Heart left ventricle (tissue), 16 donors: ENCODE data around the gene GFRA3. TPM values are rescaled to one million over a fixed set of nuclear protein-coding genes. Genes with fewer than 3 reads are reported as not detected.

Experiments
- ATAC-seq, 4 donors: fragments of 200-7000 bp; cut with Tn5 transposase; one replicate each; pipeline ENCODE4 v1.9.1; 2020 to 2022; ENCODE audit warnings: moderate library complexity in 4 of 4, mild to moderate bottlenecking in 3 of 4, moderate number of reproducible peaks in 1 of 4
- DNase-seq, 5 donors: peaks; one replicate each; pipeline ENCODE4 v3.0.0-alpha.2; 2020
- H3K27ac ChIP-seq, 12 donors: fragments of 200-600 bp; sonication (generic) in 4 of 12; one replicate each; pipeline versions ENCODE4 v1.5.0 to v1.8.0; 2016 to 2022; ENCODE audit warnings: mild to moderate bottlenecking in 2 of 12
- H3K27me3 ChIP-seq, 9 donors: fragments of 200-600 bp; sonication (generic) in 2 of 9; one replicate each; pipeline versions ENCODE4 v1.5.1 to v1.8.0; 2016 to 2022; ENCODE audit warnings: mild to moderate bottlenecking in 3 of 9
- H3K36me3 ChIP-seq, 9 donors: fragments of 200-600 bp; sonication (generic) in 2 of 9; one replicate each; pipeline versions ENCODE4 v1.5.0 to v1.8.0; 2018 to 2022; ENCODE audit warnings: mild to moderate bottlenecking in 2 of 9
- H3K4me1 ChIP-seq, 12 donors: fragments of 200-600 bp; sonication (generic) in 4 of 12; one replicate each; pipeline versions ENCODE4 v1.5.0 to v1.8.0; 2016 to 2022; ENCODE audit warnings: mild to moderate bottlenecking in 3 of 12
- H3K4me3 ChIP-seq, 12 donors: fragments of 200-600 bp; sonication (generic) in 4 of 12; one replicate each; pipeline versions ENCODE4 v1.5.0 to v1.8.0; 2017 to 2022; ENCODE audit warnings: mild to moderate bottlenecking in 9 of 12, moderate library complexity in 4 of 12
- H3K9me3 ChIP-seq, 12 donors: fragments of 200-600 bp; sonication (generic) in 4 of 12; one replicate each; pipeline versions ENCODE4 v1.5.0 to v1.8.0; 2016 to 2022; ENCODE audit warnings: mild to moderate bottlenecking in 1 of 12
- POLR2A ChIP-seq, 2 donors: fragments of 450-650 bp; IDR thresholded peaks; one replicate each; pipeline ENCODE4 v1.6.1; 2017; ENCODE audit warnings: antibody characterized with exemption in 2 of 2, mild to moderate bottlenecking in 2 of 2, moderate library complexity in 2 of 2
- WGBS, 4 donors: extraction: QIAGEN DNeasy Blood & Tissue Kit in 2 of 4; methylation state at CpG; one replicate each; pipeline versions ENCODE4 v1.1.5 to v1.1.7; 2013 to 2018; 5-methylcytosine and 5-hydroxymethylcytosine counted together
- intact Hi-C, 10 donors: fragments of 100-400 bp; cut with DNase I; formaldehyde crosslinking; loops; one replicate each; pipeline versions ENCODE4 v1.11.1 to v1.14.2; 2022
- polyA plus RNA-seq, 2 donors: library from polyadenylated mRNA; stranded (reverse); fragments of 200-250 nt; gene quantifications; one replicate each; pipeline ENCODE4 v1.2.3, GENCODE V29; 2013
- total RNA-seq, 9 donors: library from RNA; depleted of rRNA in 2 of 9; stranded (reverse); fragments of >200 nt in 2 of 9; fragmentation: NEBNext Ultra II Directional in 3 of 9; extraction: Animal tissue kit (Norgen Biotek cat#: 25700) in 3 of 9; gene quantifications; one replicate each; pipeline versions ENCODE4 v1.1.0 to v1.2.4, GENCODE V29; 2016 to 2023
- TF ChIP-seq, protein P1 (sequence below), 12 donors: fragments of 200-600 bp; sonication (generic) in 4 of 12; IDR thresholded peaks; one replicate each; pipeline versions ENCODE4 v1.5.0 to v1.8.0; 2018 to 2022; ENCODE audit warnings: antibody characterized with exemption in 12 of 12, mild to moderate bottlenecking in 5 of 12
- donor health status: ischemic (EF 13 %, LVEDD 7.1; RV severe dilation, severe dysfunction).
- donor health status: healthy with polysubstance abuse.
- donor health status: DM: no; HTN: yes; CAD: no.
- donor health status: DM: no; HTN: no; CAD: no.
- donor health status: ischemic (EF 25% LVEDD 6.9; RV normal size, moderate dysfunction).
- donor health status: ischemic (EF 25% LVEDD 5.7; RV mildly dilated, moderate dysfunction).
- donor health status: healthy.
- donor health status: DM: yes; HTN: yes; CAD: no.
- donor health status: ischemic (EF 35%, LVEDD 5.7; RV mildly dilated, moderate dysfunction).
- donor health status: nonischemic (EF 11% LVEDD 7.7; RV severe dilation, severe dysfunction).
- donor health status: DM: yes; HTN: yes; CAD: no.
- donor health status: PGD.
- donor health status: ischemic (EF 29% LVEDD 5.4; RV normal size, mild dysfunction).
- donor health status: nonischemic (EF 23%, LVEDD 6.1; RV moderate dilation, normal function).

The GFRA3 gene
- total and polyA plus RNA-seq, 11 donors: 0.35 to 1.3 (median 0.67) TPM

GRCh38 chr5:138229387-138229786 lies 45.0 kb downstream of the GFRA3 start:
- H3K36me3 ChIP-seq: no peaks in the 10 kb centered on the region
- WGBS, 4 donors: 58 to 80% (median 72%) methylated on average over 6 of the region's 6 CpGs
- DNase-seq (no peak), ATAC-seq (no peak)
- H3K27me3 ChIP-seq: no peaks in the 10 kb centered on the region
- H3K4me1 ChIP-seq: peaks cover 0 to 18% (median 6%) of the 10 kb centered on the region in 12 donors
- H3K27ac ChIP-seq: peak overlapping the region in 2 of 12 donors; percentile 67 to 75
- peaks cover 0 to 13% (median 4%) of the 10 kb centered on the region in 12 donors for H3K9me3 ChIP-seq
- TF ChIP-seq, protein P1, sequence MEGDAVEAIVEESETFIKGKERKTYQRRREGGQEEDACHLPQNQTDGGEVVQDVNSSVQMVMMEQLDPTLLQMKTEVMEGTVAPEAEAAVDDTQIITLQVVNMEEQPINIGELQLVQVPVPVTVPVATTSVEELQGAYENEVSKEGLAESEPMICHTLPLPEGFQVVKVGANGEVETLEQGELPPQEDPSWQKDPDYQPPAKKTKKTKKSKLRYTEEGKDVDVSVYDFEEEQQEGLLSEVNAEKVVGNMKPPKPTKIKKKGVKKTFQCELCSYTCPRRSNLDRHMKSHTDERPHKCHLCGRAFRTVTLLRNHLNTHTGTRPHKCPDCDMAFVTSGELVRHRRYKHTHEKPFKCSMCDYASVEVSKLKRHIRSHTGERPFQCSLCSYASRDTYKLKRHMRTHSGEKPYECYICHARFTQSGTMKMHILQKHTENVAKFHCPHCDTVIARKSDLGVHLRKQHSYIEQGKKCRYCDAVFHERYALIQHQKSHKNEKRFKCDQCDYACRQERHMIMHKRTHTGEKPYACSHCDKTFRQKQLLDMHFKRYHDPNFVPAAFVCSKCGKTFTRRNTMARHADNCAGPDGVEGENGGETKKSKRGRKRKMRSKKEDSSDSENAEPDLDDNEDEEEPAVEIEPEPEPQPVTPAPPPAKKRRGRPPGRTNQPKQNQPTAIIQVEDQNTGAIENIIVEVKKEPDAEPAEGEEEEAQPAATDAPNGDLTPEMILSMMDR (IDR thresholded peaks at IDR 0.05): no peak
- no peak for TF ChIP-seq POLR2A (IDR thresholded peaks at IDR 0.05)
- intact Hi-C loops: loop anchor here in 3 of 10 donors (10.0 kb wide), 3 partner anchors 165 to 275 kb away; no protein-coding TSS in a partner anchor
- H3K4me3 ChIP-seq: no peak overlapping the region

DNA sequence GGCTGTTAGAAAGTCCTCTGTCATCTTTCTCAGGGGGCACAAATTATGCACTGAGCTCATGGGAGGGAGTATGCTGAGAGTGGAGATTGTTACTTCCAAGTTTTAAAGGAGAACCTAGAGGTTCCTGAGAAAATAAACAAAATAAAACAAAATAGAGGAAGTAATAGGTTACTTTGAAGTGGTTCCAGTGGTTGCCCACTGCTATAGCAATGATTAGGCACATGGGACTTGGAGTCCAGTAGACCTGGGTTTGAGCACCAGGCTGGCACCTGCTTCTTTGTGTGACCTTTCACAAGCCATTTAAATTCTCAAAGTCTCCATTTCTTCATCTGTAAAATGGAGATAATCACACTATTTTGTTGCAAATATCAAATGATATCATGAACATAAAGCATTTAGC lies 47.5 kb downstream of the GFRA3 start:
- no peak overlapping the region for H3K27ac ChIP-seq
- H3K4me3 ChIP-seq: no peak overlapping the region
- ATAC-seq: no peak
- no peaks in the 10 kb centered on the region for H3K36me3 ChIP-seq
- intact Hi-C loops: loop anchor here in 3 of 10 donors (10.0 kb wide), 3 partner anchors 168 to 278 kb away; no protein-coding TSS in a partner anchor
- no peak for DNase-seq
- no peaks in the 10 kb centered on the region for H3K27me3 ChIP-seq
- peaks cover 0 to 21% (median 7%) of the 10 kb centered on the region in 12 donors for H3K4me1 ChIP-seq
- peaks cover 0 to 13% (median 4%) of the 10 kb centered on the region in 12 donors for H3K9me3 ChIP-seq
- TF ChIP-seq, protein P1 (IDR thresholded peaks at IDR 0.05): no peak
- TF ChIP-seq POLR2A (IDR thresholded peaks at IDR 0.05): no peak

DNA sequence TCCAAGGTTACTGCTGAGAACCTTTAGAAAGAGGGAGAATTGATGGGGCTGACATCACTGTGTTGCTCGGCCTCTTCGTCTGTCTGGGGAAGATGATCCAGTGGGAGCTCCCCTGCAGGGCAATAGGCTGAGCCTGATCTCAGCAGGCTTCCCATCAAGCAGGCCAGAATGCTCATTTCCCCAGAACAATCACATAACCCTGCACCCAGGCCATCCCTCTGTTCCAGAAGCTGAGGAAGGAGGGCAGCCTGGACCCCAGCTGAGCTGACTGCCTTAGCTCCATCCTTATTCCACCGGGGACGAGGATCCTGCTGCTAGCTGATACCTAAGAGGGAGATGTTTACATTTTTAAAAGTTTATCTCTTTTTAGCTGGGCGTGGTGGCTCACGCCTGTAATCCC lies 49.7 kb downstream of the GFRA3 start:
- H3K4me3 ChIP-seq: no peak overlapping the region
- H3K4me1 ChIP-seq: peaks cover 0 to 8% (median under 1%) of the 10 kb centered on the region in 12 donors
- TF ChIP-seq POLR2A (IDR thresholded peaks at IDR 0.05): no peak
- TF ChIP-seq, protein P1 (IDR thresholded peaks at IDR 0.05): no peak
- H3K9me3 ChIP-seq: peaks cover 0 to 13% (median 4%) of the 10 kb centered on the region in 12 donors
- H3K36me3 ChIP-seq: no peaks in the 10 kb centered on the region
- no peak overlapping the region for H3K27ac ChIP-seq
- ATAC-seq (no peak), DNase-seq (no peak)
- intact Hi-C loops: loop anchor here in 8 of 10 donors (5.0 to 10.0 kb wide), 5 partner anchors 58 to 280 kb away; no protein-coding TSS in a partner anchor
- no peaks in the 10 kb centered on the region for H3K27me3 ChIP-seq
- 78 to 84% (median 81%) methylated on average over 6 of the region's 6 CpGs for WGBS, 4 donors

- intact Hi-C loops: loop anchor here in 9 of 10 donors (1.0 to 10.0 kb wide), 8 partner anchors 57 to 281 kb away; no protein-coding TSS in a partner anchor
- DNase-seq (no peak), ATAC-seq (peak in 1 of 4 donors; percentile 15)
- 83 to 100% (median 96%) methylated on average over 1 of the region's 1 CpG for WGBS, 4 donors
- Histone ChIP-seq H3K9me3 (peaks cover 0 to 13% (median 4%) of the 10 kb centered on the region in 12 donors), H3K4me1 (peaks cover 0 to 8% (median 0%) of the 10 kb centered on the region in 12 donors), H3K27ac (no peak overlapping the region), H3K27me3 (no peaks in the 10 kb centered on the region), H3K36me3 (no peaks in the 10 kb centered on the region), H3K4me3 (no peak overlapping the region)
- TF ChIP-seq, protein P1 (IDR thresholded peaks at IDR 0.05): no peak
- TF ChIP-seq POLR2A (IDR thresholded peaks at IDR 0.05): no peak
Observed at GRCh38 chr5:138223532-138223931, 50.9 kb downstream of the GFRA3 start.
